ENCODE results near the gene DTL.

DNA sequence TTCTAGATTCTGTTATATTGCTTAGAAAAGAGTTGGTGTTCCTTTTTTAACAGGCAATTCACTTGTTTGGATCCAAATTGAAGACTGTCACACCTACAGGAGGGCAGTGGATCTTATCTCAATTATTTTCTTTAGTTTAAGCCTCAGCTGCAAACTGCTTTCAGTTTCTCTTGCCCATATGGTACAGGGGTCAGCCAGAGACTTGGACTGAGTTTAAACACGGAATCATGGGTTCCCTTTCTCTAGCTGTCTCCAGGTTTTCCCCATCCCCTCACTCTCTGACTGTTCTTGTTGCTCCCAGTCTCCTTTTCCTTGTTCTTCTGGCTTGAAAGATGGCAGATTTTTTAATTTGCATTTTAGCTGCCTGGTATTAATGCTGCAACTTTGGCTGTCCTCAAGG lies 18.4 kb downstream of the DTL start:
- TF ChIP-seq EZH2 (IDR thresholded peaks at IDR 0.05; ENCODE audit: insufficient read depth, poor library complexity, severe bottlenecking) = no peak
- no peak for TF ChIP-seq EZH2phosphoT487 (IDR thresholded peaks at IDR 0.05; ENCODE audit: insufficient read depth, low read depth)

Data from GM23248 (cell line).